Subcutaneous adipose tissue (tissue), 4 donors: ENCODE data around the gene GSK3A. TPM values are rescaled to one million over a fixed set of nuclear protein-coding genes. Genes with fewer than 3 reads are reported as not detected.

Experiments used
- total RNA-seq, 4 donors: library from RNA; depleted of rRNA; stranded (reverse); fragments of >200 nt; gene quantifications; one replicate each; pipeline ENCODE4 v1.1.0, GENCODE V29; 2016
- TF ChIP-seq, protein P1 (sequence below): fragments of 450-650 bp; IDR thresholded peaks from one replicate; pipeline ENCODE4 v1.5.1; 2016; ENCODE audit warnings: low read depth, mild to moderate bottlenecking, control low read depth, antibody characterized with exemption, moderate library complexity

Gene GSK3A
- total RNA-seq, 4 donors from 2014 or later: 16.0 to 22.0 (median 17.1) TPM

DNA sequence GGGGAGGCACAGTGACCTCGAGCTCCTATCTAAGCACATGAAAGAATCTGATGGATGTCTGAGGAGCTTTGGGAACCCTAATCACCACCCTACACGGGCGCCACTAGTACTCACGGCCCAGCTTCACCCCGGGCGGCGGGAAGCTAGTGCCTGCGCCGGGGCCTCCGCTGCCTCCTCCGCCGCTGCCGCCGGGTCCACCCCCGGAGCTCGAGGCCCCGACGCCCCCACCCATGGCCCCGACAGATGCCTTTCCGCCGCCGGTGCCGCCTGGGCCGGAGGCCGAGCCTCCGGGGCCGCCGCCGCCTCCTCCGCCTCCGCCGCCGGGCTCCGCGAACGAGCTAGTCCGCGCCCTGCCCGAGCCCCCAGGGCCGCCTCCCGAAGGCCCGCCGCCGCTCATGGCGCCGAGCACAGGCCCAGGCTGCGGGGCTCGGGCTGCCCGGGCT lies 312 bp downstream of the GSK3A start:
- TF ChIP-seq, protein P1, sequence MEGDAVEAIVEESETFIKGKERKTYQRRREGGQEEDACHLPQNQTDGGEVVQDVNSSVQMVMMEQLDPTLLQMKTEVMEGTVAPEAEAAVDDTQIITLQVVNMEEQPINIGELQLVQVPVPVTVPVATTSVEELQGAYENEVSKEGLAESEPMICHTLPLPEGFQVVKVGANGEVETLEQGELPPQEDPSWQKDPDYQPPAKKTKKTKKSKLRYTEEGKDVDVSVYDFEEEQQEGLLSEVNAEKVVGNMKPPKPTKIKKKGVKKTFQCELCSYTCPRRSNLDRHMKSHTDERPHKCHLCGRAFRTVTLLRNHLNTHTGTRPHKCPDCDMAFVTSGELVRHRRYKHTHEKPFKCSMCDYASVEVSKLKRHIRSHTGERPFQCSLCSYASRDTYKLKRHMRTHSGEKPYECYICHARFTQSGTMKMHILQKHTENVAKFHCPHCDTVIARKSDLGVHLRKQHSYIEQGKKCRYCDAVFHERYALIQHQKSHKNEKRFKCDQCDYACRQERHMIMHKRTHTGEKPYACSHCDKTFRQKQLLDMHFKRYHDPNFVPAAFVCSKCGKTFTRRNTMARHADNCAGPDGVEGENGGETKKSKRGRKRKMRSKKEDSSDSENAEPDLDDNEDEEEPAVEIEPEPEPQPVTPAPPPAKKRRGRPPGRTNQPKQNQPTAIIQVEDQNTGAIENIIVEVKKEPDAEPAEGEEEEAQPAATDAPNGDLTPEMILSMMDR: no peak

GRCh38 chr19:42241279-42241678 lies 1.1 kb downstream of the GSK3A start:
- TF ChIP-seq, protein P1: no peak

- TF ChIP-seq, protein P1: no peak
These were observed 2.7 kb downstream of the GSK3A start for GRCh38 chr19:42239544-42240220.

DNA sequence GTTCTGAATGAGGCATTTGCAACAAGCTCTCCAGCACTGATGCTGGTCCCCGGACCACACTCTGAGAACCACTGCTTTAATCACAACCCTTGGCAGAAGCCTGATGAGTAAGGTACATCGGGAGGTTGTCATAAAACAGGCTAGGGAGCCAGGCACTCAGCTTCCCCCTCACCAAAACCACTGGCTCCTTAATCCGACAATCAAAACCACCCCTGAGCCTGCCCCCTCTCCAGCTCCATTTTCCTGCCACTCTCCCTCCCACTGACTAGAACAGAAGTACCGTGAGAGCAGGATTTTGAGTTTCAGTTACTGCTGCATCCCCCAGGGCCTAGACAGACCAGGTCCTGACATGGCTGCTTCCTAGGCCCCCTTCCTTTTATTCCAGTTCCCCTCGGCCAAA lies 7.2 kb downstream of the GSK3A start:
- TF ChIP-seq, protein P1: no peak

DNA sequence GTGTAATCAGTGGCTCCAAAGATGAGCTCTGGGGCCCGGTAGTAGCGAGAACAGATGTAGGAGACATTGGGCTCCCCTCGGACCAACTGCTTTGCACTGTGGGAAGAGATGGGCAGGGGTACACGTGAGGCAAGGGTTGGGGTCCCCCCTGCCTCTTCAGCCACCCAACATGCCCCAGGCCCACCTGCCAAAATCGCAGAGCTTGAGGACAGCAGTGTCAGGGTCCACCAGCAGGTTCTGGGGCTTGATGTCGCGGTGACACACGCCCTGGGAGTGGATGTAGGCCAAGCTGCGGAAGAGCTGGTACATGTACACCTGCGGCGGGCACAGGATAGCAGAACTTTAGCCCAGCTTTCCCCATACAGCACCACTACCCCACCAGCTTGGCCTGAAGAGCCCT lies 8.0 kb downstream of the GSK3A start:
- TF ChIP-seq, protein P1: no peak

GRCh38 chr19:42233678-42234292 lies 8.6 kb downstream of the GSK3A start:
- TF ChIP-seq, protein P1: no peak

DNA sequence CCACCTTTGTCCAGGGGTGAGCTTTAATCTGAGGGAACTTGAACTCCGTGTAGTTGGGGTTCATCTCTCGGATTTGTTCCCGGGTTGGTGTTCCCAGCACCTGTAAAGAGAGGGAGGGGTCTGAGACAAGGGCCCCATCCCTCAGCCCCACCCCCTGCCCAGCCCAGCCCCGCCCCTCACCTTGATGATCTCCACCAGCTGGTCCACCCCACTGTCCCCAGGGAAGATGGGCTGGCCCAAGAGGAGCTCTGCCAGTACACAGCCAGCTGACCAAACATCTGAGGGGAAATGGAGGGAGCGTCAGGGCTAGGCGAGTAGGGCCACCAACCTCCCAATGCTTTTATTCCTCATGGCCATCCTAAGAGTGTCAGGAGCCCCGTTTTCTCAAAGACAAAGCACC lies 9.3 kb downstream of the GSK3A start:
- TF ChIP-seq, protein P1: no peak
